K562 (cell line): ENCODE data around the gene CD164L2. TPM values are rescaled to one million over a fixed set of nuclear protein-coding genes. Genes with fewer than 3 reads are reported as not detected.
A peak's percentile ranks its signal among the peaks of the same experiment; 100 is the strongest.

Experiments
- EGR1 ChIP-seq: fragments of 450-650 bp; conservative IDR thresholded peaks from 2 replicates; pipeline ENCODE4 v1.6.1; 2017; ENCODE audit warnings: mild to moderate bottlenecking
- HDAC6 ChIP-seq: IDR thresholded peaks from 2 replicates; pipeline ENCODE4 v1.6.1; 2012; ENCODE audit warnings: low read depth, mild to moderate bottlenecking, control low read depth, inconsistent platforms, low read length, moderate library complexity
- HNRNPL ChIP-seq: fragments of 200-400 bp; formaldehyde crosslinking; IDR thresholded peaks from 2 replicates; pipeline ENCODE4 v1.6.1; 2017; ENCODE audit warnings: low read depth, mild to moderate bottlenecking, low read length
- MGA ChIP-seq: fragments of 450-650 bp; IDR thresholded peaks from 2 replicates; pipeline ENCODE4 v1.6.1; 2016; ENCODE audit warnings: mild to moderate bottlenecking, moderate library complexity
- RBBP5 ChIP-seq: fragments of 200-600 bp; sonication (generic); IDR thresholded peaks from 2 replicates; pipeline ENCODE4 v1.6.1; 2012; ENCODE audit warnings: borderline replicate concordance, mild to moderate bottlenecking, low read length, control low read depth, inconsistent platforms; ENCODE audit not compliant: insufficient read depth, poor library complexity, severe bottlenecking
- RBFOX2 ChIP-seq: fragments of 200-400 bp; formaldehyde crosslinking; IDR thresholded peaks from 2 replicates; pipeline ENCODE4 v1.6.1; 2017; ENCODE audit warnings: low read depth, mild to moderate bottlenecking, low read length, moderate library complexity
- TBP ChIP-seq: optimal IDR thresholded peaks from 2 replicates; pipeline ENCODE3; 2011; ENCODE audit warnings: low read depth, low read length, improper control_type of control experiment
- ZFX ChIP-seq: sonication (generic); formaldehyde crosslinking; IDR thresholded peaks from 2 replicates; pipeline ENCODE4 v1.8.0; 2022; ENCODE audit warnings: mild to moderate bottlenecking, missing genetic modification reagents, moderate library complexity
- polyA plus RNA-seq, 8 experiments: library from polyadenylated mRNA; depleted of rRNA in 4 of 8; stranded (reverse) in 5 of 8; unstranded in 3 of 8; fragments of >200 nt; fragmentation: Nextera tagmentation in 2 of 8; fragmentation: Illumina TruSeq in 1 of 8; extraction: Ambion mirVana in 2 of 8; extraction: Trizol in 1 of 8; gene quantifications; 2 replicates each; pipeline versions ENCODE4 v1.2.1 to v1.2.3, GENCODE V29; 2011 to 2014; ENCODE audit warnings: inconsistent platforms in 1 of 8, missing spikeins in 1 of 8
- total RNA-seq, 7 experiments: library from RNA; depleted of rRNA in 6 of 7; stranded (reverse); fragments of >200 nt in 6 of 7; fragmentation: Illumina TruSeq in 2 of 7; extraction: Trizol in 2 of 7; gene quantifications; 2 replicates each; pipeline versions ENCODE4 v1.2.1 to v1.2.3, GENCODE V29; 2011 to 2021; ENCODE audit warnings: low replicate concordance in 1 of 7

CD164L2 gene
- total and polyA plus RNA-seq, 9 of the 15 experiments (the other 6 are each of a cell fraction or from before 2014, with no cell fraction given): 0.08 to 0.92 (median 0.38) TPM; not detected in 1

- TF ChIP-seq MGA (peak; percentile 68; the same call in 1 of the 2 replicates), RBFOX2 (peak; percentile 55), HNRNPL (peak; percentile 60; the same call in 1 of the 2 replicates), ZFX (CRISPR knock-in tag) (peak; percentile 44), HDAC6 (0 out of 2 replicates have a peak, but pooled peaks have one; percentile 71), EGR1 (peak; percentile 24; the same call in 1 of the 2 replicates), TBP (peak; percentile 28), RBBP5 (peak; percentile 32)
Observed at GRCh38 chr1:27348861-27349783, 34.0 kb downstream of the CD164L2 start (continued).
